ENCODE measurements around the gene HIPK2.

Gene HIPK2

GRCh38 chr7:139777133-139777891, 486 bp downstream of the HIPK2 start:
- Histone ChIP-seq H3K4me2 (ENCODE audit: low read length) (peak overlapping the region; percentile 87), H3K9ac (ENCODE audit: low read depth, low read length) (peak overlapping the region; percentile 98), H3K27me3 (ENCODE audit: control insufficient read depth, insufficient read depth, low read length) (no peaks in the 10 kb centered on the region), H3K4me3 (ENCODE audit: low read length) (peak overlapping the region; percentile 81), H3K9me3 (replicated peaks; ENCODE audit: low read length) (no peaks in the 10 kb centered on the region), H3K36me3 (ENCODE audit: insufficient read depth, low read length) (peaks cover 38% of the 10 kb centered on the region), H3K4me1 (ENCODE audit: control insufficient read depth, insufficient read depth, low read length) (peaks cover 41% of the 10 kb centered on the region)

DNA sequence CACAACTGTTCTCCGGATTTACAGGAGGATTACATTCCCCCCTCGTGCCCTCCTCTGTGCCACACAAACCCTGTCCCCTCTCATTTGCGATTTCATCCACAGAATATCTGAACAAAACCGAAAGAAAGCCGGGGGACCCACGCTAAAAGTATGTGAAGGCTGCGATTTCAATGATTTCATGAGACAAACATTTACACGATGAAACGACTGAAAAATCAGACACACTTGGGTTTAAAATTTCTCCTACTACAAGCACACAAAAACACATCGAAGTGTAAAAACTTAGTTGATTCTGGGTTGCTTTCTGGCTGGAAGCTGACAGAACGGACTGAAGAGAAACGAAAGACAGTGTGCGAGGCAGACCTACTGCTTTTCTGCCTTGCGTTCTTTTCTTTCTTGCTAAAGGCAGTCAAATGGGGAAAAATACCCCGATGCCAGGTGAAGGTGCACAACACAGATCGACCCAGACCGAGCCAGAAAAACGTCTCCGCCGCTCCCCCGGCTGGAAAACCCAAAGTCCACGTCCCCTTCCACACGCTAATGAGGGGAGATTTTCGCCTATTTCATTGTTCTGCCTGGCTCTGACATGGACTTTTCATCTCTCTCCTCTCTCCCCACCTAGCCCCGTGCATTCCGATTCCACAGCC, 1.2 kb downstream of the HIPK2 start:
- peaks cover 44% of the 10 kb centered on the region for H3K36me3 ChIP-seq (ENCODE audit: insufficient read depth, low read length)
- peaks cover 48% of the 10 kb centered on the region for H3K4me1 ChIP-seq (ENCODE audit: control insufficient read depth, insufficient read depth, low read length)
- peak overlapping the region; percentile 87 for H3K4me2 ChIP-seq (ENCODE audit: low read length)
- no peaks in the 10 kb centered on the region for H3K27me3 ChIP-seq (ENCODE audit: control insufficient read depth, insufficient read depth, low read length)
- H3K9me3 ChIP-seq (replicated peaks; ENCODE audit: low read length): no peaks in the 10 kb centered on the region
- H3K9ac ChIP-seq (ENCODE audit: low read depth, low read length): peak overlapping the region; percentile 98
- H3K4me3 ChIP-seq (ENCODE audit: low read length): peak overlapping the region; percentile 79

- Histone ChIP-seq H3K9me3 (replicated peaks; ENCODE audit: low read length) (no peaks in the 10 kb centered on the region), H3K27me3 (ENCODE audit: control insufficient read depth, insufficient read depth, low read length) (no peaks in the 10 kb centered on the region), H3K4me3 (ENCODE audit: low read length) (peak overlapping the region; percentile 79)
These were observed 1.9 kb downstream of the HIPK2 start for GRCh38 chr7:139775829-139776266.

GRCh38 chr7:139774376-139774775, 3.4 kb downstream of the HIPK2 start:
- Histone ChIP-seq H3K4me3 (ENCODE audit: low read length) (peak overlapping the region; percentile 79), H3K4me1 (ENCODE audit: control insufficient read depth, insufficient read depth, low read length) (peaks cover 65% of the 10 kb centered on the region), H3K9me3 (replicated peaks; ENCODE audit: low read length) (no peaks in the 10 kb centered on the region), H3K27me3 (ENCODE audit: control insufficient read depth, insufficient read depth, low read length) (no peaks in the 10 kb centered on the region), H3K9ac (ENCODE audit: low read depth, low read length) (peak overlapping the region; percentile 98), H3K4me2 (ENCODE audit: low read length) (peak overlapping the region; percentile 87), H3K36me3 (ENCODE audit: insufficient read depth, low read length) (peaks cover 51% of the 10 kb centered on the region)

More at GRCh38 chr7:139775829-139776266, 1.9 kb downstream of the HIPK2 start:
- H3K9ac ChIP-seq (ENCODE audit: low read depth, low read length): peak overlapping the region; percentile 98
- H3K36me3 ChIP-seq (ENCODE audit: insufficient read depth, low read length): peaks cover 42% of the 10 kb centered on the region
- peak overlapping the region; percentile 87 for H3K4me2 ChIP-seq (ENCODE audit: low read length)
- peaks cover 56% of the 10 kb centered on the region for H3K4me1 ChIP-seq (ENCODE audit: control insufficient read depth, insufficient read depth, low read length)

- peak overlapping the region; percentile 52 for H3K4me3 ChIP-seq (ENCODE audit: low read length)
- peak overlapping the region; percentile 72 for H3K4me2 ChIP-seq (ENCODE audit: low read length)
- no peaks in the 10 kb centered on the region for H3K9me3 ChIP-seq (replicated peaks; ENCODE audit: low read length)
- no peaks in the 10 kb centered on the region for H3K27me3 ChIP-seq (ENCODE audit: control insufficient read depth, insufficient read depth, low read length)
- peaks cover 61% of the 10 kb centered on the region for H3K36me3 ChIP-seq (ENCODE audit: insufficient read depth, low read length)
- peak overlapping the region; percentile 98 for H3K9ac ChIP-seq (ENCODE audit: low read depth, low read length)
- H3K4me1 ChIP-seq (ENCODE audit: control insufficient read depth, insufficient read depth, low read length): peaks cover 68% of the 10 kb centered on the region
These were observed 4.4 kb downstream of the HIPK2 start for GRCh38 chr7:139773371-139773770.

DNA sequence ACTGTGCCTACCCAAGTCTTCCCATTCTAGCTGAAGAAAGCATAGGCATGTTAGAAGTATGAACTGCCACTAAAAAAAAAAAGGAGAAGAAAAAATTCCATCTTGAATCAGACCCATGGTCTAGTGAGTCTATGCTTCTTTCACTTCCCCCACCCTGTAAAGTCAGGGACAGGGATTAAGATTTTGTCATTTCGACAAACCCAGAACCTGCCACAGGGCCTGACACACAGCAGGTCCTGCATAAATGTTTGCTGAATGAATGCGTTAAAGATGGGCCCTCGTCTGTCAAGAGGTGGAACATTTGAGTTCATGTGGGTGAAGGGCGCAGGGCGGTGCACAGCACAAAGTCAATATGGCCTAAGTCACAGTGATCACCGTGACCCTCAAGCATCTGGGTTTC, 4.9 kb downstream of the HIPK2 start:
- H3K9ac ChIP-seq (ENCODE audit: low read depth, low read length): peak overlapping the region; percentile 98
- no peaks in the 10 kb centered on the region for H3K9me3 ChIP-seq (replicated peaks; ENCODE audit: low read length)
- H3K27me3 ChIP-seq (ENCODE audit: control insufficient read depth, insufficient read depth, low read length): no peaks in the 10 kb centered on the region
- H3K36me3 ChIP-seq (ENCODE audit: insufficient read depth, low read length): peaks cover 66% of the 10 kb centered on the region
- H3K4me3 ChIP-seq (ENCODE audit: low read length): peak overlapping the region; percentile 23
- H3K4me2 ChIP-seq (ENCODE audit: low read length): peak overlapping the region; percentile 72
- peaks cover 73% of the 10 kb centered on the region for H3K4me1 ChIP-seq (ENCODE audit: control insufficient read depth, insufficient read depth, low read length)

DNA sequence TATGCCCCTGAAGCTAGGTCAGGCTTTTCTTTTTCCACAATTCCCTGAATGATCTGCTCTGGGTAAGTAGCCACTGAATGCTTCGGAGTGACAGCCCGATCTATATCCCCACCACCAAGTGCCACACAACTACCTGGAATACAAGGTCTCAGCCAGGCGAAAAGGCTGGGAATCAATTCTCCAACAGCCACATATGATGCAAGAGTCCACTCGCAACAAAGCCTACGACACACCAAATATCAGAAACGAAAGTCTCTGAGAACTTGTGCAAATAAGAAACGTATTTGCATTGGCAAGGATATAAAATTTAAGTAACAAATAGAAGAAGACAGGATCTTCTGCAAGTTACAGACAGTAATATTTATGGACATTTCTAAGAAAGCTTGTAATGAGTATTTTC, 5.7 kb downstream of the HIPK2 start:
- H3K27me3 ChIP-seq (ENCODE audit: control insufficient read depth, insufficient read depth, low read length): no peaks in the 10 kb centered on the region
- peaks cover 74% of the 10 kb centered on the region for H3K36me3 ChIP-seq (ENCODE audit: insufficient read depth, low read length)
- H3K9me3 ChIP-seq (replicated peaks; ENCODE audit: low read length): no peaks in the 10 kb centered on the region
- H3K4me1 ChIP-seq (ENCODE audit: control insufficient read depth, insufficient read depth, low read length): peaks cover 81% of the 10 kb centered on the region
- H3K4me2 ChIP-seq (ENCODE audit: low read length): peak overlapping the region; percentile 71
- H3K4me3 ChIP-seq (ENCODE audit: low read length): peak overlapping the region; percentile 50
- H3K9ac ChIP-seq (ENCODE audit: low read depth, low read length): peak overlapping the region; percentile 81

DNA sequence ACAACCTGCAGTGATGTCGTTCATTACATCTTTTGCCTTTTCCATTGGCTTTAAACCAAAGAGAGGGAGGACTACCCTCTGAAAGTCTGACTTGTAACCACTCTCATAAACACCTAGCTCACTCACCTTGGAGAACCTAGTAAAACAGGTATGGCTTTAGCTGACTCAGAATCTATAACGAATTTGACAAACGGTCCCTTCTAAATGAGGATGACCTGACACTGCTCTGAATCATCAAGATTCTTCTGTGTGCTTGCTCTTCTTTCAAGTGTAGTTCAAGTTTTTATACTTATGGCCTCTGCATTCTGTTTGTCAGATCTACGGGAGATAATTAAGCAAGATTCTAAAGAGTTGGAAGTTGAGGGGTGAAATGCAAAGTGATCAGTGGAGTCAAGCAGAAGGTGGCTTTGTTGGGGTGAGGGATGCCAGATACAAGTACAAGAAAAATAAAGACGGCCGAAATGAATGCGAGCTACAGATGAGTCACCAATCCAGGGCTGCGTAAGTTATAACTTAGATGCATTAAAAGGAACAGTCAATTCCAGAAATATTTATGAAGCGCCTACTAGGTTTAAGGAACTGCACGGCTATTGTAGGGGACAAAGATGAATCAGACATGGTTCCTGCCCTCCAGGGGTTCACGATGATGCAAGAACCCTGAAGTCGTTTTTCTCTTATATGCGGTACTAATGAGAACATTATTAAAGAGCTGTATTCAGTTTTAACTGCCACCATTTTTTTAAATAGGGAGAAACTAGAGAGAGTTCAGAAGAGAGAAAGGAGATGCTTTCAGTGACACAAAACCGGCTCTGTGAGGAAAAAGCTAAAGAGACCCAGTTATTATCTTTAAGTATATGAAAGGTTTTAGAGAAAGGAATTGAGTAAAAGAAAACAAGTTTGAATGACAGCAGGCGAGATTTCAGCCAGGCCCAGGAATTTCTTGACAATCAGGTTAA, 6.5 kb downstream of the HIPK2 start:
- Histone ChIP-seq H3K4me2 (ENCODE audit: low read length) (peak overlapping the region; percentile 71), H3K4me3 (ENCODE audit: low read length) (peak overlapping the region; percentile 50), H3K9me3 (replicated peaks; ENCODE audit: low read length) (no peaks in the 10 kb centered on the region), H3K4me1 (ENCODE audit: control insufficient read depth, insufficient read depth, low read length) (peaks cover 85% of the 10 kb centered on the region), H3K9ac (ENCODE audit: low read depth, low read length) (peak overlapping the region; percentile 81), H3K36me3 (ENCODE audit: insufficient read depth, low read length) (peaks cover 77% of the 10 kb centered on the region), H3K27me3 (ENCODE audit: control insufficient read depth, insufficient read depth, low read length) (no peaks in the 10 kb centered on the region)

GRCh38 chr7:139769761-139770160, 8.0 kb downstream of the HIPK2 start:
- H3K4me1 ChIP-seq (ENCODE audit: control insufficient read depth, insufficient read depth, low read length): peaks cover 80% of the 10 kb centered on the region
- H3K27me3 ChIP-seq (ENCODE audit: control insufficient read depth, insufficient read depth, low read length): no peaks in the 10 kb centered on the region
- peaks cover 74% of the 10 kb centered on the region for H3K36me3 ChIP-seq (ENCODE audit: insufficient read depth, low read length)
- H3K9ac ChIP-seq (ENCODE audit: low read depth, low read length): peak overlapping the region; percentile 81
- no peaks in the 10 kb centered on the region for H3K9me3 ChIP-seq (replicated peaks; ENCODE audit: low read length)
- H3K4me2 ChIP-seq (ENCODE audit: low read length): no peak overlapping the region
- H3K4me3 ChIP-seq (ENCODE audit: low read length): no peak overlapping the region

DNA sequence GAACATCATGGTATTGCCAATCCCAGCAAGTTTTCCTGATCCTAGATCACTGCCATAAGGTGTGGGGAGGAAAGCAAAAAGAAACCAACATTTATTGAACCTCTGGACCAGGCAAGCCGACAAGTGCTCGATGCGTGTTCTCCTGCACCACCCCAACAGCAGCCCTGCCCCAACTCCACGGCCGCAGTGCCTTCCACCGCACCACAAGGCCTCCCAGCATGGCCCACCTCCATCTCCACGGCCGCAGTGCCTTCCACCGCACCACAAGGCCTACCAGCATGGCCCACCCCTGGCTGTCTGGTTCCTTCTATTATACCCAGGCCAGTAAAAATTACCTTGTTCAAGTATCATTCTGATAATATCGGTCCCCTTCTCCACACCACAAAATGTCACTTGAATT, 8.7 kb downstream of the HIPK2 start:
- H3K4me2 ChIP-seq (ENCODE audit: low read length): no peak overlapping the region
- H3K4me3 ChIP-seq (ENCODE audit: low read length): no peak overlapping the region
- peak overlapping the region; percentile 81 for H3K9ac ChIP-seq (ENCODE audit: low read depth, low read length)
- H3K4me1 ChIP-seq (ENCODE audit: control insufficient read depth, insufficient read depth, low read length): peaks cover 77% of the 10 kb centered on the region
- H3K36me3 ChIP-seq (ENCODE audit: insufficient read depth, low read length): peaks cover 79% of the 10 kb centered on the region
- no peaks in the 10 kb centered on the region for H3K9me3 ChIP-seq (replicated peaks; ENCODE audit: low read length)
- H3K27me3 ChIP-seq (ENCODE audit: control insufficient read depth, insufficient read depth, low read length): no peaks in the 10 kb centered on the region

DNA sequence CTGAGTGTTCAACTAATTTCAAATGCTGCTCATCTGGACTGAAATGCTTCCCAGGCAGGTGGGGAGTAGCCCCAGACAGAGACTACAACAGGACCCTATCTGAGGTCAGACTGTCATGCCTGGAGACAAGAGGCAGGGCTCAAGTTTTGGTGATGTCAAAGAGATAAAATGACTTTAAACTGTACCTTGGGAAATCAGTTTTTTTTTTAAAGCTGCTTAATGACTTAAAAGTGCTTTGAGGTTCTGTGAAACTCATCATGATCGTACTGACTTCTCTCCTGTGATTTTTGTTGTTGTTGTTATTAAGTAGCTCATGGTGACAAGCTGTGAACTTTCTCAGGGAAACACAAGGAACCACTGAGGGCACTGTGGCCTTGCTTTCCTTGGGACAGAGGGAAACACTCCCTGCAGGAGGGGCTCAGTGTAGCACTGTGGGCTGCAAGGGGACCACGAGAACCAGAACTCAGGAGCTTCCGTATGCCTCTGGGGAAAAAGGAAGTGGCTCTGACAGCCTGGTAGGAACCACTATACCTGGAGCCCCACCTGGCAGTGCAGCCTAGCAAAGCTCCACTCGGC, 9.5 kb downstream of the HIPK2 start:
- Histone ChIP-seq H3K27me3 (ENCODE audit: control insufficient read depth, insufficient read depth, low read length) (no peaks in the 10 kb centered on the region), H3K36me3 (ENCODE audit: insufficient read depth, low read length) (peaks cover 80% of the 10 kb centered on the region), H3K4me3 (ENCODE audit: low read length) (no peak overlapping the region), H3K4me1 (ENCODE audit: control insufficient read depth, insufficient read depth, low read length) (peaks cover 77% of the 10 kb centered on the region), H3K4me2 (ENCODE audit: low read length) (no peak overlapping the region), H3K9ac (ENCODE audit: low read depth, low read length) (peak overlapping the region; percentile 9), H3K9me3 (replicated peaks; ENCODE audit: low read length) (no peaks in the 10 kb centered on the region)
